ENCODE data around the gene C12orf42.

C12orf42 gene

GRCh38 chr12:103268831-103269514 lies 226.8 kb downstream of the C12orf42 start:
- Histone ChIP-seq H2AFZ (ENCODE audit: low read length) (no peak overlapping the region), H3K4me2 (ENCODE audit: low read length) (no peak overlapping the region), H3K27me3 (ENCODE audit: insufficient read depth, low read length) (no peaks in the 10 kb centered on the region), H3K9ac (ENCODE audit: low read length) (no peak overlapping the region), H3K79me2 (ENCODE audit: insufficient read depth, low read length) (no peaks in the 10 kb centered on the region), H3K36me3 (ENCODE audit: insufficient read depth, low read length) (no peaks in the 10 kb centered on the region), H3K9me3 (ENCODE audit: low read length) (no peaks in the 10 kb centered on the region), H3K4me1 (ENCODE audit: insufficient read depth, low read length, severe bottlenecking) (no peaks in the 10 kb centered on the region), H3F3A (ENCODE audit: insufficient read depth, low read length) (no peaks in the 10 kb centered on the region), H3K4me3 (ENCODE audit: low read depth, low read length, poor library complexity, severe bottlenecking) (no peak overlapping the region), H3K9me2 (ENCODE audit: low read depth, low read length) (no peaks in the 10 kb centered on the region), H4K20me1 (ENCODE audit: insufficient read depth, low read length) (no peaks in the 10 kb centered on the region), H3K27ac (ENCODE audit: low read depth, low read length, poor library complexity, severe bottlenecking) (no peak overlapping the region)
- no peak for TF ChIP-seq EZH2 (IDR thresholded peaks at IDR 0.05; ENCODE audit: borderline replicate concordance, low read length)
- TF ChIP-seq, protein P1, sequence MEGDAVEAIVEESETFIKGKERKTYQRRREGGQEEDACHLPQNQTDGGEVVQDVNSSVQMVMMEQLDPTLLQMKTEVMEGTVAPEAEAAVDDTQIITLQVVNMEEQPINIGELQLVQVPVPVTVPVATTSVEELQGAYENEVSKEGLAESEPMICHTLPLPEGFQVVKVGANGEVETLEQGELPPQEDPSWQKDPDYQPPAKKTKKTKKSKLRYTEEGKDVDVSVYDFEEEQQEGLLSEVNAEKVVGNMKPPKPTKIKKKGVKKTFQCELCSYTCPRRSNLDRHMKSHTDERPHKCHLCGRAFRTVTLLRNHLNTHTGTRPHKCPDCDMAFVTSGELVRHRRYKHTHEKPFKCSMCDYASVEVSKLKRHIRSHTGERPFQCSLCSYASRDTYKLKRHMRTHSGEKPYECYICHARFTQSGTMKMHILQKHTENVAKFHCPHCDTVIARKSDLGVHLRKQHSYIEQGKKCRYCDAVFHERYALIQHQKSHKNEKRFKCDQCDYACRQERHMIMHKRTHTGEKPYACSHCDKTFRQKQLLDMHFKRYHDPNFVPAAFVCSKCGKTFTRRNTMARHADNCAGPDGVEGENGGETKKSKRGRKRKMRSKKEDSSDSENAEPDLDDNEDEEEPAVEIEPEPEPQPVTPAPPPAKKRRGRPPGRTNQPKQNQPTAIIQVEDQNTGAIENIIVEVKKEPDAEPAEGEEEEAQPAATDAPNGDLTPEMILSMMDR (IDR thresholded peaks at IDR 0.05; ENCODE audit: low read length) = no peak

GRCh38 chr12:103257763-103258162 lies 238.0 kb downstream of the C12orf42 start:
- Histone ChIP-seq H3K4me1 (ENCODE audit: insufficient read depth, low read length, severe bottlenecking) (no peaks in the 10 kb centered on the region), H4K20me1 (ENCODE audit: insufficient read depth, low read length) (no peaks in the 10 kb centered on the region), H3K36me3 (ENCODE audit: insufficient read depth, low read length) (no peaks in the 10 kb centered on the region), H2AFZ (ENCODE audit: low read length) (no peak overlapping the region), H3K27ac (ENCODE audit: low read depth, low read length, poor library complexity, severe bottlenecking) (no peak overlapping the region), H3K9ac (ENCODE audit: low read length) (no peak overlapping the region), H3K9me2 (ENCODE audit: low read depth, low read length) (no peaks in the 10 kb centered on the region), H3K9me3 (ENCODE audit: low read length) (no peaks in the 10 kb centered on the region), H3K27me3 (ENCODE audit: insufficient read depth, low read length) (no peaks in the 10 kb centered on the region), H3F3A (ENCODE audit: insufficient read depth, low read length) (no peaks in the 10 kb centered on the region), H3K79me2 (ENCODE audit: insufficient read depth, low read length) (no peaks in the 10 kb centered on the region), H3K4me3 (ENCODE audit: low read depth, low read length, poor library complexity, severe bottlenecking) (no peak overlapping the region), H3K4me2 (ENCODE audit: low read length) (no peak overlapping the region)
- TF ChIP-seq EZH2 (IDR thresholded peaks at IDR 0.05; ENCODE audit: borderline replicate concordance, low read length) = no peak
- TF ChIP-seq, protein P1 (IDR thresholded peaks at IDR 0.05; ENCODE audit: low read length) = no peak
